OCI-M2 (cell line): ENCODE results near the gene MAP7D3.
"Not testable (repeated sequence)": the region's sequence is repeated elsewhere in the genome, so short reads cannot be mapped to it uniquely, and the experiment has no call there.

Experiments
- DNase-seq: peaks from one replicate; lab custom pipeline; 2025; ENCODE audit not compliant: unreplicated experiment; lab: John Stamatoyannopoulos, UW

The MAP7D3 gene

DNA sequence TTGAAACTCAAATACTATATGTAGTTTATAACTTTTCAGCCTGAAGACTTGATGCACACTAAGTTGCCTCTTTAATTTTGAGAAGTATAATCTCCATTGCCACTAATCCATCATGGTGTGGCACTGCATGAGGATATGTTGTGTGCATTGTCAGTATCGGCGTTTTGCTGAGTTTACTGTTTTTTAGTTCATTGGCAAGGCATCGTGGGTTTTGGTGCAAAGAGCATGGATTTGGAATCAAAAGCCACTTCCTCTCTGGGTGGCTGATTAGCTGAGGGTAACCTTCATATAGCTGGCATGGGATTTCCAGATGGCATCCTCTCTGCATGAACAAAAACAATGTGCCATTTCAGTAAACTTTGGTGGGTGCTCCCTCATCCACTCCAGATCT, 65.2 kb downstream of the MAP7D3 start:
- DNase-seq = no peak

DNA sequence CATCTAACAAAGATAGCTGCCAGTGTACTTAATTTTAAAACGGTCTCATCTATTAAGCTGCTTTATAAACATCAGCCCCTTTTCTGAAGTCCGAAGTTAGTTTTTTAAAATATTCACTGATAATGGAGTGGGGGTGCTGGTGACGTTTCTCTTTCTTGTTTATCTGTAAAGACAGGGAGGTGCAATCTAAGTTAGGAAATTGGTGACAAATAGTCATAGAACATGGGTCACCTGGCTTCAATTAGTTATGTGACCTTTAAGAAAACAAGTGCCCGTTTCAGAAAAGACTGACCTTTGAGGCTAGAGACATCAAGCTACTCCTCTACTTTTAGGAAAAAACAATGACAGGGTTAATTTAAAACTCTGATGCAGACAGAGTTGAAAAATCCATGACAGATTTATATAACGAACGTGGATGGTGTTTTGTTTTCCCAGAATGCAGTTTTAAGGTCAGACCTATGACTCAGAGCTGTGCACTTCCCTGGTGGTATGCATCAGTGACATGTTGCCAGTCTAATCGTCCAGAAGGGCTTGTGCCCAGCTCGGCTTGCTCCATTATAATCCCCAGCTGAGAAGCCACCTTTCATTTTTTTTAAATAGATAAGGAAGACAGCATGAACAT, 65.7 kb downstream of the MAP7D3 start:
- no peak for DNase-seq

DNA sequence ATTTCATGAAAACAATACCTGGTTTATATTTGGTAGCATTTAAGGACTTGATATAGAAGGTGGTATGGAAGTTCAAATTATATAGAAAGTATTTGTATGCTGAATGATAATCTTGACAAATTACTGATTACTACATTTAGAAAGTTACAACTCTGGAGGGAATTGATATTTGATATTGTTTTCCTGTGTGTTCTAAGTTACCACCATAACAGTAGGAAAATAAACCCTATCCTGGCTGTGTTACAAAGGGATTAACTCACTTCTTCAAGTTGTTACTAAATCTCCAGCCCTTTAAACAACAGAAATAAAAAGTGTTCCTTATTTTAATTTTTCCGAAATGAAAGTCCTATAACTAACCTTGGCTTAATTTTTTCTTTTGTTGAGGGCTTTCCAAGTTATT, 67.3 kb downstream of the MAP7D3 start:
- DNase-seq = no peak

DNA sequence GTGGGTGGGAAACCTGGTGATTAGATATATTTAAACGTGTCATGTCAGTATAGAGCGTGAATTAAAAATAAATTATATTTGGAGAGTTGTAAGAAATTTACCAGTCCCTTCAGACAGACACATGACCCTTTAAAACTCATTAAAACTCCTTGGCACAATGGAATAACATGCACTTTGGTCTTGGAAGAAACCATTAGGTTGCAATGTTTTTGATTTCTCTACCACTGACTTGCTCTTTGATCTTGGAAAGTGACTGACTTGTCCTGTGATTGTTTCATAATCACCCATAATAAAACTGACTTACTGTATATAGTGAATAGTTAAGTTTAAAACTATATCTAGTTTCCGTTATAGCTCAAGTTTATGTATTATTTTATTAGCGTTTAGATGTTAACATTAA, 68.0 kb downstream of the MAP7D3 start:
- DNase-seq = no peak

DNA sequence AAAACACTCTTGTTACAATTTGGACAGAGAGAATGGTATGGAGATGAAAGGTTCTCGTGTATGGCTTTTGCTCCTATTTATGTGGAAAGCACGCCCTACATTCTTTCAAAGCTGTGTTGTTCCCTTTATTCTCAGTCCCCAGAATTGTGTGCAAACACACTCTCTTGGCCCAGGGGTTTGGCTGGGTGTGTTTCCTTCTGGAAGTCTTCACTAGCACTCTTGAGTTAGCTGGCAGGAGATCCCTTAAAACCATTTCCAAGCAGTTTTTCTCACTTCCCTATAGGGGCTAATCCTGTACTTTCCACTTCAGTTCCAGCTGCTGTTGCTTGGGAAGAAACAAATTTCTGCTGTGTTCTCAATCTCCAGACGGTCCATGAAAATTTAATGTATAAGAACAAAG, 68.8 kb downstream of the MAP7D3 start:
- no peak for DNase-seq

DNA sequence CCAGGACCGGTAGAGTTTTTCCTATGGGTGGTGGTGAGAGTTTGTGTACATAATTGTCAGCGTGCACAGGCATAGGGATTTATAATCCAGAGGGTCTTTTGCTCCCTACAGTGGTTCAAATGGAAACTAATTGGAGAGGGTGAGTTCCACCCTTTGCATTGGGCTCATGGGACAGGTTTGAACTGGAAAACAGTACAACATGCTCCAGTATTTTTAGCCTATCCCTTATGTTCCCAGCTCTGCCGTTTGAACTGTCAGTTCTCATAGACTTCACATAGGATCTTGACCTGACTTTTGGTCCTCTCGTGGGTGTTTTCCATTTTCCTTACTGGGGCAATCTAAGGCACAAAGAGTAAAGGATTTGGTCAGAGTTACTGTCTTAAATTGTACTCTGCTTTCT, 72.1 kb downstream of the MAP7D3 start:
- DNase-seq = no peak

DNA sequence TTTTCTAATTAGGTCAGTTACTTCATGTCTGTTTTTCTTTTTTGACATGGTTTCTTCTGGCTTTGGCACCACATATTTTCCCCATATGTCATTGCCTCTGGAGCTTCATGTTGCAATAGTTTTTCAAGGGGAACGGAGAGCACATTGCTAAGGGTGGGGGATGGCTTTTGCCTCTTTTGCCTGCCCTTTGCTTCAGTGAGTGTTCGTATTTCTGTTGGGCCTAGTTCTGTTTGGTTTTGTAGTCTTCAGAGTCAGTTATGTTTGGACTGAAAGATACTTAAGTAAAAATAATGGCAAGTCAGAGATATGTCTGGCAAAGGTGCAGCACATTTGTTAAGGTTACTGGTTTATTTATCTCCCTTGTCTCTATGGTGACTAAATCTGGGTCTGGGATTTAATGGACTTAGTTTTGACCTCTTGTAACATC, 74.8 kb downstream of the MAP7D3 start:
- no peak for DNase-seq

DNA sequence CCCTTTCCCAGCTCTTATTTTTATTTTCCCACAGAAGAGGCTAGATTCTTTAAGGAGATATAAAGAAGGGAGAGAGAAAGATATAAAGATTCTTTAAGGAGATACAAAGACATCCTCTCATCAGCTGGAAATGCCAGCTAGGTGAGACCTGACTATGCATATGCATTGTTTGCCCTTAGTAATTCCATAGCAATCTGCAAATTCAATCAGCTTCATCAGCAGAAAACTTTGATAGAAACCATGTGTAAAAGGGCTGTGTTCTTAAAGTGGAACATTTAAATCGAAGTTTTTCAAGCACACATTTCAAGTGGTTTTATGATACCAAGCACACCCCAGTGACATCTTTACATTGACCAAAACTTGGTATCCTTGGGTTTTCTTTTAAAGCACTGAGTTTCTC, 79.8 kb downstream of the MAP7D3 start:
- DNase-seq = no peak

DNA sequence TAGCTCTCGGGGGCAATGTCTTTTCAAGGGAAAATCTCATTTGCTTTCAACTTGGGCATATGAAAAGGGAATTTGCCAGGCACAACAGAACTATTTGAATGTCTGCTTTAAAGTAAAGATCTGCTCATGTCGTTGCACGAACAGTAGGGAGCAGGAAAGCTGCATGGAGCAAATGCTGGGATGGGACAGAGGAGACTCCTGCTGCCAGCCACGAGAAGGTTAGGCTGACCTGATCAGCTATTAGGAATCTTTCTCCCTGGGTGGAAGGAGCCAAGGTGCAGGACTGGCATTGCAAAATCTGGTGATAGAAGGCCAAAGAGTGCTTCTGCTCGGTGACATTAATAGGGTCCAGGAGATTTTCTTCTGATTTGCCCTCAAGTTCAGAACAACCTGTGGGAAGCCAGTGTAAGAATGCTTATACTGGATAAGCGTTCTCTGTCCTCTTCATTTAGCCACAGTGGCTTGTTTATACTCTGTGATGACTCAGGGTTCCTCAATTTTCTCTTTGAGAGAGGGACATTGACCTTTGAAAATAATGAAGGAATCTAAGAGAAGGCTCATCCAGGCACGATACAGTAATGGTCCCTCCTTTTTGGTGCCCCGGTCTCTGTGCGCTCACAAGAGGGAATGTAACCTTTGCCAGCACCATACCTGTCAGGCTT, 80.9 kb downstream of the MAP7D3 start:
- DNase-seq = no peak

DNA sequence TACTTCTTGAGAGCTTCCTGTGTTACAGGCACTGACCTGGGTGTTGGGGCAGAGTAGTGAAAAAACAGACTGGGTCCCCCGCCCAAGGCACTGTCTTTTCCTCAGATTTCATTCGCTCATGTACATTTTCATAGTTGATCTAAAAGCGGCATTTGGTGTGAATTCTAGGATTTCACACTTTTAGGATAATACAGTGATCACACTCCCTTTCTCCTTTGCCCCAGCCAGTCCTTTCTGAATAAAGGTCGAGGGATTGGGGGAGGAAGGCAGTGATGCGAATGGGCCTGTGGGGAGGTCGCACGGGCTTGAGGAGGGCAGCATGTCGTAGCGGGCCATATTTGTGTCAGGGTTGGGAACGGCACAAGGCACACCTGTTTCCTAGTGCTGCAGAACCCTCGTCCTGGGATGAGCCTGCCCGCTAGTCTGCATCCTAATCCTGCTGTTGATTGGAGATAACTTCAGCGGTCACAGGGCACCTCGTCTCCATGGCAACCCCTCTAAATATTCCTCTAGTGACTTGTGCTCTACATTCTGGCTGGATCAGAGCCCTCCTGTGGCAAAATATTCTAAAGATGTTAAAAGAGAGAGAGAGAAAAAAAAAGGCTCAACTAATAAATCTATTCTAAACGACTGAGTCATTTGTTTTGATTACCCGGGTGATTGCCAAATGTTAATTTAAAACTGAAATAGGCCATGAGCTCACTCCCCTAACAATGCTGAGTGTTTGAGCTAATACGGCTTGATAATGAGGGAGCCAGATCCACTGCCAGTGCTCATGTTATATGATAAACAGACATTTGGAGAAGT, 82.1 kb downstream of the MAP7D3 start:
- DNase-seq = no peak

DNA sequence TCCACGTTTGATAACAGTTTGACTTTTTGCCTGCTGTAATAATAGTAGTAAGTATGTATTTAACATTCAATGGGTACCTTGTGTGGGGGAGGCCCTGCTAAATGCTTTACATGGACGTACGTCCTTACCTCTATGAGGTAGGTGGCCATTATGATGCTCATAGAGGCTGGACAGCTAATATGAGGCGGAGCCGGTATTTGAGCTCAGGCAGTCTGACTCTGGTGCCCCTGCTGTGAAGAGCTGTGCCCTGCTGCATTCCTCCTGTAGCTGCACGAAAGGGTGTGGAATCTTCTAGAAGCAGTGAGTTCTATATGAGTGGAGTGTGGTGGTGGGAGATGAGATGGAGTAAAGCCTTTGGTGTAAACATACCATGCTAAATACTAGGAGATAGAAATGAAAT, 83.2 kb downstream of the MAP7D3 start:
- not testable (repeated sequence) for DNase-seq

DNA sequence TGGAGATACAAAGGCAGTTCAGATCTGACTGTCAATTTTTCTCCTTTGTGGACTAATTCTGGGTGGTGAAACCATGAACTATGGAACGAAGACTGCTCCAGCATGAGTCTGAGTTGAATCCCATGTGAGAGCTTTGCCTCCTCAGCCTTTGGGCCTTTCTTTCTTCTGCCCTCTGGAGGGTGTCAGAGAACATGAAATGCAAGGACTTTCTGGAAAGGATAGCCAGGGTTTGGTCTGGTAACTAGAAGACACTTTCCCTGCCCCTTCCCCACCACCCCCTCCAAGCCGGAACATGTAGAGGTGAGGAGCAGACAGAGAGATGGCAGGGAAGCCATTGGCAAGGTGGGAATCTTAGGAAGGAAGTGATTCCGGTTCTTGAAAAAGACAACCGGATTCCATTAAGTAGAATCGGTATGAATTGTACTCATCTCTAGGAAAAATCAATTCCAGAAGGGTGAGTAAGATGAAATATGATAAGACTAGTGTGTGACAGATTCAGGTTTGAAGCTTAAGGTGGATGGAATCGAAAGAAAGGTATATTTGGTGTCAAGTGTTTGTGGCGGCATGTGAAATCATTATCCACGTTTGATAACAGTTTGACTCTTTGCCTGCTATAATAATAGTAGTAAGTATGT, 84.9 kb downstream of the MAP7D3 start:
- no peak for DNase-seq

DNA sequence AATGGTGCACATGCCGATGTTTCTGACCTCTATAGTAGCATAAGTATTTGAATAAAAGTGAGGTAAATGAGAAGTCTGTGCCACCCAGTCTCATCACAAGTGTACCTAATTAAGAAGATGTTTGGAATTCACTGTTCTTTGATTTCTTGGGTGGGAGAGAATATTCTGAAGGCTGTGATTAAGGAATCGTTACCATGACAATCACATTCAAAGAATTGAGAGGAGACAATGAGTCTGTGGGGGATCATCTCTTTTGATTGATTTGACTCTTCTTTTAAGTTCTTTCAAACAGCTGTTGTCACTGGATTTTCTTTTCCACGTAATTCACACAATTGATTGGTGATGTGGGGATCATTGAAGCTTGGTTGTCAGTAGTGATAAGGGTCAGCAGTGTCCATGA, 85.8 kb downstream of the MAP7D3 start:
- DNase-seq = no peak

DNA sequence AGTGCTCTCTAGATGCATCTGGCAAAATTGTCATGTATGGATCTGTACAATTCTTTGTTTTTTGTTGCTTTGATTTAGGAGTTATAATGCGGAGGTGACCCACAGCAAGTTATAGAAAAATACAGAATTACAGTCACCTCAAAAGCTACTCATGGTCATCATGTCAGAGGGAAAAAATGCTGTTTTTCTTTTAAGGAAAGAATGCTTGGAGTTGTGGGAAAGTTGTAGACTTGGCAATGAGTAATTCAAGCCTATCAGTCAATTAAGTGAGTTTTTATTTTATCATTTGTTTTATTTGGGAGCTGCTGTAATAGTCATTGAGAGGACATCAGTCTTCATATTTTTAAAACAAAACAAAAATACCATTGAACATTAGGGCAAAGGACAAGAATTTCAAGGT, 87.5 kb downstream of the MAP7D3 start:
- DNase-seq = no peak
